Measurements from ENCODE around the gene ZNF17.

DNA sequence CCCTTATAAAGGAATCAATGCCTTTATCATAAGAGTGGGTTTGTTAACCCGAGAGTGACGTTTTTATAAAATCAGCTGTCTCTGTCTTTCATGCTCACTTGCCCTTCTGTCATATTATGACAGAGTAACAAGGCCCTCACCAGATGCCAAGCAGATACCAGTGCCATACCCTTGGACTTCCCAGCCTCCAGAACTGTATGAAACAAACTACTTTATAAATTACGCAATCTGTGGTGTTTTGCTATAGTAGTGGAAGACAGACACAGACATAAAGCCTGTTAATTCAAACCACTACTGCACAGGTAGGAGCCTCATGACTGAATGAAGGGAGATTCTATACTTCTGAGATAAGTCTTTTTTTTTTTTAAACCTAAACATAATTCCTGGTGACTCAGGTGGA, 41.3 kb downstream of the ZNF17 start:
- TF ChIP-seq, protein P1, sequence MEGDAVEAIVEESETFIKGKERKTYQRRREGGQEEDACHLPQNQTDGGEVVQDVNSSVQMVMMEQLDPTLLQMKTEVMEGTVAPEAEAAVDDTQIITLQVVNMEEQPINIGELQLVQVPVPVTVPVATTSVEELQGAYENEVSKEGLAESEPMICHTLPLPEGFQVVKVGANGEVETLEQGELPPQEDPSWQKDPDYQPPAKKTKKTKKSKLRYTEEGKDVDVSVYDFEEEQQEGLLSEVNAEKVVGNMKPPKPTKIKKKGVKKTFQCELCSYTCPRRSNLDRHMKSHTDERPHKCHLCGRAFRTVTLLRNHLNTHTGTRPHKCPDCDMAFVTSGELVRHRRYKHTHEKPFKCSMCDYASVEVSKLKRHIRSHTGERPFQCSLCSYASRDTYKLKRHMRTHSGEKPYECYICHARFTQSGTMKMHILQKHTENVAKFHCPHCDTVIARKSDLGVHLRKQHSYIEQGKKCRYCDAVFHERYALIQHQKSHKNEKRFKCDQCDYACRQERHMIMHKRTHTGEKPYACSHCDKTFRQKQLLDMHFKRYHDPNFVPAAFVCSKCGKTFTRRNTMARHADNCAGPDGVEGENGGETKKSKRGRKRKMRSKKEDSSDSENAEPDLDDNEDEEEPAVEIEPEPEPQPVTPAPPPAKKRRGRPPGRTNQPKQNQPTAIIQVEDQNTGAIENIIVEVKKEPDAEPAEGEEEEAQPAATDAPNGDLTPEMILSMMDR (conservative IDR thresholded peaks at IDR 0.05; ENCODE audit: low read length), result no peak
- TF ChIP-seq EZH2phosphoT487 (IDR thresholded peaks at IDR 0.05; ENCODE audit: borderline replicate concordance), result no peak
